H9 (cell line): Measurements from ENCODE around the gene GNE. TPM values are rescaled to one million over a fixed set of nuclear protein-coding genes. Genes with fewer than 3 reads are reported as not detected.

ENCODE experiments used
- DNase-seq: peaks from one replicate; pipeline ENCODE4 v3.0.0-alpha.2; 2017
- H2AFZ ChIP-seq: one replicate; pipeline ENCODE4 v1.6.1; 2013; ENCODE audit warnings: mild to moderate bottlenecking, low read length, control low read depth, moderate library complexity
- H2AK5ac ChIP-seq: 2 replicates; pipeline ENCODE4 v1.6.1; 2013; ENCODE audit warnings: low read length, control low read depth, mixed read lengths; ENCODE audit not compliant: insufficient read length
- H2BK120ac ChIP-seq: one replicate; pipeline ENCODE4 v1.6.1; 2013; ENCODE audit warnings: low read depth, mild to moderate bottlenecking, low read length, control low read depth, inconsistent platforms; ENCODE audit not compliant: poor library complexity, severe bottlenecking
- H2BK12ac ChIP-seq: 2 replicates; pipeline ENCODE4 v1.6.1; 2013; ENCODE audit warnings: low read length, control low read depth, mixed read lengths, low read depth; ENCODE audit not compliant: insufficient read length
- H2BK15ac ChIP-seq: 2 replicates; pipeline ENCODE4 v1.6.1; 2013; ENCODE audit warnings: low read depth, low read length, control low read depth
- H2BK20ac ChIP-seq: one replicate; pipeline ENCODE4 v1.6.1; 2013; ENCODE audit warnings: low read depth, mild to moderate bottlenecking, low read length, control low read depth, inconsistent platforms; ENCODE audit not compliant: poor library complexity, severe bottlenecking
- H2BK5ac ChIP-seq: 2 replicates; pipeline ENCODE4 v1.6.1; 2013; ENCODE audit warnings: low read length, control low read depth, mixed read lengths; ENCODE audit not compliant: insufficient read length
- H3K14ac ChIP-seq: 2 replicates; pipeline ENCODE4 v1.6.1; 2013; ENCODE audit warnings: low read length, control low read depth; ENCODE audit not compliant: insufficient read depth
- H3K18ac ChIP-seq: 2 replicates; pipeline ENCODE4 v1.6.1; 2013; ENCODE audit warnings: low read depth, mild to moderate bottlenecking, mixed read lengths, low read length, control low read depth; ENCODE audit not compliant: insufficient read length
- H3K23ac ChIP-seq: 2 replicates; pipeline ENCODE4 v1.6.1; 2013; ENCODE audit warnings: low read length, control low read depth, mixed read lengths, low read depth; ENCODE audit not compliant: insufficient read length
- H3K23me2 ChIP-seq: 2 replicates; pipeline ENCODE4 v1.6.1; 2013; ENCODE audit warnings: low read depth, mild to moderate bottlenecking, mixed read lengths, low read length, control low read depth; ENCODE audit not compliant: insufficient read length, poor library complexity, severe bottlenecking
- H3K27ac ChIP-seq: 2 replicates; pipeline ENCODE4 v1.5.1; 2013; ENCODE audit warnings: low read length, control low read depth, mixed read lengths, low read depth; ENCODE audit not compliant: insufficient read length
- H3K27me3 ChIP-seq: 2 replicates; pipeline ENCODE4 v1.6.1; 2013; ENCODE audit warnings: low read length, control low read depth, inconsistent platforms; ENCODE audit not compliant: insufficient read depth
- H3K4ac ChIP-seq: 2 replicates; pipeline ENCODE4 v1.6.1; 2013; ENCODE audit warnings: low read depth, mild to moderate bottlenecking, control low read depth, inconsistent platforms, low read length, moderate library complexity
- H3K4me1 ChIP-seq: 2 replicates; pipeline ENCODE4 v1.6.1; 2013; ENCODE audit warnings: low read length, control low read depth, inconsistent platforms; ENCODE audit not compliant: insufficient read depth
- H3K4me2 ChIP-seq: 2 replicates; pipeline ENCODE4 v1.6.1; 2013; ENCODE audit warnings: low read length, control low read depth, mixed read lengths; ENCODE audit not compliant: insufficient read length, insufficient read depth
- H3K56ac ChIP-seq: 2 replicates; pipeline ENCODE4 v1.6.1; 2013; ENCODE audit warnings: low read depth, mild to moderate bottlenecking, mixed read lengths, low read length, control low read depth; ENCODE audit not compliant: insufficient read length
- H3K79me1 ChIP-seq: 2 replicates; pipeline ENCODE4 v1.6.1; 2013; ENCODE audit warnings: low read depth, mild to moderate bottlenecking, moderate library complexity, low read length, control low read depth, inconsistent platforms; ENCODE audit not compliant: insufficient read depth, poor library complexity, severe bottlenecking
- H3K79me2 ChIP-seq: 2 replicates; pipeline ENCODE4 v1.6.1; 2013; ENCODE audit warnings: low read length, control low read depth, inconsistent platforms; ENCODE audit not compliant: insufficient read depth
- H3K9ac ChIP-seq: 2 replicates; pipeline ENCODE4 v1.6.1; 2013; ENCODE audit warnings: low read length, control low read depth, mixed read lengths; ENCODE audit not compliant: insufficient read length; ENCODE audit errors: extremely low read depth
- H3K9me3 ChIP-seq: one replicate; pipeline ENCODE4 v1.6.1; 2013; ENCODE audit warnings: low read depth, low read length, inconsistent platforms; ENCODE audit not compliant: control insufficient read depth
- H3T11ph ChIP-seq: one replicate; pipeline ENCODE4 v1.6.1; 2013; ENCODE audit warnings: mild to moderate bottlenecking, low read length, control low read depth, inconsistent platforms
- H4K20me1 ChIP-seq: one replicate; pipeline ENCODE4 v1.6.1; 2013; ENCODE audit not compliant: control insufficient read depth, insufficient read length, insufficient read depth
- H4K5ac ChIP-seq: 2 replicates; pipeline ENCODE4 v1.6.1; 2013; ENCODE audit warnings: low read depth, mild to moderate bottlenecking, mixed read lengths, low read length, control low read depth; ENCODE audit not compliant: insufficient read length
- H4K8ac ChIP-seq: replicated peaks from 2 replicates; pipeline ENCODE4 v1.6.1; 2013; ENCODE audit warnings: low read length, control low read depth, mixed read lengths, low read depth; ENCODE audit not compliant: insufficient read length
- H4K91ac ChIP-seq: 2 replicates; pipeline ENCODE4 v1.6.1; 2013; ENCODE audit warnings: low read depth, mild to moderate bottlenecking, moderate library complexity, mixed read lengths, low read length, control low read depth; ENCODE audit not compliant: insufficient read length
- H3K27ac Mint-ChIP-seq, 3 experiments: 2 replicates in 2 of 3; 3 replicates in 1 of 3; pipeline ENCODE4 v1.8.0; 2020 to 2021; ENCODE audit warnings: mixed read lengths in 3 of 3, mild to moderate bottlenecking in 1 of 3, moderate library complexity in 1 of 3
- H3K27me3 Mint-ChIP-seq: 2 replicates; pipeline ENCODE4 v1.8.0; 2021; ENCODE audit warnings: low read depth, mild to moderate bottlenecking, moderate library complexity, mixed read lengths
- H3K36me3 Mint-ChIP-seq, 3 experiments: 2 replicates in 2 of 3; 3 replicates in 1 of 3; pipeline ENCODE4 v1.8.0; 2020 to 2021; ENCODE audit warnings: low read depth in 3 of 3, mixed read lengths in 3 of 3; ENCODE audit not compliant: insufficient read depth in 1 of 3
- H3K4me1 Mint-ChIP-seq, 2 experiments: 2 replicates each; pipeline ENCODE4 v1.8.0; 2020; ENCODE audit warnings: mixed read lengths in 2 of 2
- H3K4me3 Mint-ChIP-seq, 2 experiments: 2 replicates in 1 of 2; 3 replicates in 1 of 2; pipeline ENCODE4 v1.8.0; 2020 to 2021; ENCODE audit warnings: mild to moderate bottlenecking in 2 of 2, mixed read lengths in 2 of 2, moderate library complexity in 1 of 2
- H3K9me3 Mint-ChIP-seq, 2 experiments: 2 replicates in 1 of 2; 3 replicates in 1 of 2; pipeline ENCODE4 v1.8.0; 2020; ENCODE audit warnings: mild to moderate bottlenecking in 2 of 2, mixed read lengths in 2 of 2, moderate library complexity in 1 of 2
- WGBS: extraction: QIAGEN DNeasy Blood & Tissue Kit; methylation state at CpG from one replicate; pipeline ENCODE4 v1.1.7; 2013; ENCODE audit warnings: missing lambda C conversion rate, low lambda C conversion rate, mixed read lengths; ENCODE audit not compliant: insufficient read length; ENCODE audit errors: extremely low coverage; 5-methylcytosine and 5-hydroxymethylcytosine counted together
- total RNA-seq: library from RNA; stranded (reverse); gene quantifications from 2 replicates; pipeline ENCODE4 v1.2.1, GENCODE V29; 2021
- TF ChIP-seq, protein P1 (sequence below): fragments of 200-600 bp; sonication (generic); conservative IDR thresholded peaks from 3 replicates; pipeline ENCODE4 v1.8.0; 2021; ENCODE audit warnings: antibody characterized with exemption, mild to moderate bottlenecking

The GNE gene
- total RNA-seq, 1 experiment from 2014 or later: 6.3 TPM

DNA sequence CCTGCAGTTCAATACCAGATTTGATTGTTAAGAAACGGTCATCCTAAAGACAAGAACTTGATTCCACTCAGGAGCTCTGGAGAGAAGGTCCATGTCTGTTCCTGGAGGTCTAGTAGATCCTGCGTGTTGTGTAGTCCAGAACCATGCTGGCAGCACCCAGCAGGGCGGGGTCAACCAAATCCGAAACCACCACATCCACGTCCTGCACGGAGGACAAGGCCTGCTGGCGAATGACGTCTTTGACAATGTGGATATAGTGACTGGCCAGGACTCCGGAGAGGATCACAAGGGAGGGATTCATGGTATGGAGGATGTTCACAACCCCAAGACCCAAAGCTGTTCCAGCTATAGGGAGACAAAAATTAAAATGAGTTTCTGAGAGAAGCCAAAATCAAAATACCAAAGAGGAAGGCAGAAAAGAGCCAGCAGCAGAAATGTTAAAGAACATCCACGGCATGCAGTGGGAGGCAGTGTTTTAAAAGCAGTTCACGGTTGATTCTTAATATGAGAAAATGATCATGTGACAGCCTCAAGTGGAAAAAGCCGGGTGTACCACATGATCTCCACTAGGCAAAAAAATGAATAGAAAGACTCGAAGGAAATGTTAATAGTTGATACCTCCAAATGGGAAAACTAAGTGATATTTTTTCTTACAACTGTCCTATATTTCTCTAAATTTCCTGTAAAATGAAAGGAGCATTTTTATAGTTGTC lies 40.8 kb downstream of the GNE start:
- no peak overlapping the region for H3K14ac ChIP-seq

More for the DNA sequence above, 40.8 kb downstream of the GNE start:
- Histone ChIP-seq H2BK12ac (no peak overlapping the region), H3K79me1 (no peaks in the 10 kb centered on the region), H3K27me3 (no peaks in the 10 kb centered on the region), H2BK120ac (no peak overlapping the region), H2BK15ac (no peak overlapping the region), H4K8ac (no peak overlapping the region), H3K9ac (no peak overlapping the region), H3K4me2 (no peak overlapping the region), H3K18ac (no peak overlapping the region), H3K56ac (no peak overlapping the region), H3K79me2 (no peaks in the 10 kb centered on the region), H3K27ac (no peak overlapping the region), H3T11ph (no peak overlapping the region), H2AK5ac (no peak overlapping the region), H3K4ac (no peak overlapping the region), H3K4me1 (no peaks in the 10 kb centered on the region), H2AFZ (no peak overlapping the region), H4K91ac (no peak overlapping the region), H3K23ac (no peak overlapping the region), H4K20me1 (peaks cover 2% of the 10 kb centered on the region), H2BK5ac (no peak overlapping the region), H3K9me3 (no peaks in the 10 kb centered on the region), H4K5ac (no peak overlapping the region), H2BK20ac (no peak overlapping the region), H3K23me2 (no peaks in the 10 kb centered on the region)
- DNase-seq: no peak
- WGBS: no CpG with 5 or more reads among the region's 13 CpGs
- TF ChIP-seq, protein P1, sequence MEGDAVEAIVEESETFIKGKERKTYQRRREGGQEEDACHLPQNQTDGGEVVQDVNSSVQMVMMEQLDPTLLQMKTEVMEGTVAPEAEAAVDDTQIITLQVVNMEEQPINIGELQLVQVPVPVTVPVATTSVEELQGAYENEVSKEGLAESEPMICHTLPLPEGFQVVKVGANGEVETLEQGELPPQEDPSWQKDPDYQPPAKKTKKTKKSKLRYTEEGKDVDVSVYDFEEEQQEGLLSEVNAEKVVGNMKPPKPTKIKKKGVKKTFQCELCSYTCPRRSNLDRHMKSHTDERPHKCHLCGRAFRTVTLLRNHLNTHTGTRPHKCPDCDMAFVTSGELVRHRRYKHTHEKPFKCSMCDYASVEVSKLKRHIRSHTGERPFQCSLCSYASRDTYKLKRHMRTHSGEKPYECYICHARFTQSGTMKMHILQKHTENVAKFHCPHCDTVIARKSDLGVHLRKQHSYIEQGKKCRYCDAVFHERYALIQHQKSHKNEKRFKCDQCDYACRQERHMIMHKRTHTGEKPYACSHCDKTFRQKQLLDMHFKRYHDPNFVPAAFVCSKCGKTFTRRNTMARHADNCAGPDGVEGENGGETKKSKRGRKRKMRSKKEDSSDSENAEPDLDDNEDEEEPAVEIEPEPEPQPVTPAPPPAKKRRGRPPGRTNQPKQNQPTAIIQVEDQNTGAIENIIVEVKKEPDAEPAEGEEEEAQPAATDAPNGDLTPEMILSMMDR: no peak
- Mint-ChIP-seq H3K36me3 (peaks cover 22 to 68% (median 48%) of the 10 kb centered on the region in 3 experiments; a peak in 6 of 7 replicates), H3K27me3 (no peaks in the 10 kb centered on the region), H3K27ac (no peak overlapping the region; a peak in 1 of 7 replicates), H3K4me1 (no peaks in the 10 kb centered on the region), H3K9me3 (no peaks in the 10 kb centered on the region; a peak in 1 of 5 replicates), H3K4me3 (no peak overlapping the region)
